B cell (primary cell): ENCODE results near the gene ZDHHC14. TPM values are rescaled to one million over a fixed set of nuclear protein-coding genes. Genes with fewer than 3 reads are reported as not detected.

ENCODE experiments used
- ATAC-seq: fragments of 200-7000 bp; cut with Tn5 transposase; one replicate; pipeline ENCODE4 v1.10.0; 2021; ENCODE audit warnings: low read depth, mild to moderate bottlenecking, moderate number of reproducible peaks, moderate library complexity
- CTCF ChIA-PET: fragments of 350-600 bp; sonication (Branson Sonifier 250); formaldehyde crosslinking; loops from one replicate; lab custom pipeline; 2021; ENCODE audit warnings: antibody characterized with exemption, inconsistent platforms; lab: Charles Lee
- POLR2A ChIA-PET: fragments of 350-600 bp; sonication (Branson Sonifier 250); formaldehyde crosslinking; loops from one replicate; lab custom pipeline; 2021; ENCODE audit warnings: antibody characterized with exemption; lab: Charles Lee
- DNase-seq: peaks from one replicate; pipeline ENCODE4 v3.0.0; 2013
- H2AFZ ChIP-seq: 2 replicates; pipeline ENCODE4 v1.6.1; 2012; ENCODE audit warnings: mild to moderate bottlenecking, low read depth, low read length; ENCODE audit not compliant: insufficient read depth, poor library complexity, severe bottlenecking
- H3K27ac ChIP-seq, 2 donors: 1 replicate in 1 of 2; 2 replicates in 1 of 2; pipeline ENCODE4 v1.5.1; 2012 to 2013; ENCODE audit warnings: low read length in 2 of 2, mild to moderate bottlenecking in 2 of 2, moderate library complexity in 1 of 2
- H3K27me3 ChIP-seq, 4 experiments: fragments of 200-600 bp in 1 of 4; sonication (generic) in 1 of 4; replicated peaks in 1 of 4; 1 replicate in 2 of 4; 2 replicates in 2 of 4; pipeline versions ENCODE4 v1.6.1 to v1.7.0; 2013 to 2016; ENCODE audit warnings: low read length in 3 of 4, mild to moderate bottlenecking in 2 of 4, mixed read lengths in 1 of 4, moderate library complexity in 1 of 4; ENCODE audit not compliant: insufficient read depth in 4 of 4, control insufficient read depth in 3 of 4; ENCODE audit errors: control extremely low read depth in 1 of 4
- H3K36me3 ChIP-seq, 2 experiments: replicated peaks in 1 of 2; 1 replicate in 1 of 2; 2 replicates in 1 of 2; pipeline versions ENCODE4 v1.6.1 to v1.7.1; 2013; ENCODE audit warnings: low read length in 1 of 2; ENCODE audit not compliant: insufficient read depth in 2 of 2, control insufficient read depth in 1 of 2; ENCODE audit errors: control extremely low read depth in 1 of 2, extremely low read depth in 1 of 2
- H3K4me1 ChIP-seq, 2 donors: fragments of 200-600 bp in 1 of 2; sonication (generic) in 1 of 2; 1 replicate in 1 of 2; 2 replicates in 1 of 2; pipeline versions ENCODE4 v1.5.1 to v1.6.1; 2013 to 2017; ENCODE audit warnings: low read length in 2 of 2; ENCODE audit not compliant: control insufficient read depth in 2 of 2, insufficient read depth in 2 of 2
- H3K4me2 ChIP-seq: replicated peaks from 2 replicates; pipeline ENCODE3; 2012; ENCODE audit warnings: mild to moderate bottlenecking, low read depth, low read length; ENCODE audit not compliant: poor library complexity, severe bottlenecking
- H3K4me3 ChIP-seq, 5 experiments: fragments of 200-600 bp in 1 of 5; sonication (generic) in 1 of 5; 1 replicate in 3 of 5; 2 replicates in 2 of 5; pipeline versions ENCODE4 v1.5.1 to v1.7.0; 2011 to 2016; ENCODE audit warnings: low read length in 4 of 5, mild to moderate bottlenecking in 4 of 5, low read depth in 2 of 5, control low read depth in 1 of 5, moderate library complexity in 1 of 5; ENCODE audit not compliant: insufficient read depth in 1 of 5; ENCODE audit errors: control extremely low read depth in 1 of 5, extremely low read depth in 1 of 5
- H3K79me2 ChIP-seq: fragments of 200-600 bp; sonication (generic); one replicate; pipeline ENCODE4 v1.6.0; 2016; ENCODE audit warnings: low read length; ENCODE audit not compliant: control insufficient read depth, insufficient read depth
- H3K9ac ChIP-seq: fragments of 200-600 bp; sonication (generic); 2 replicates; pipeline ENCODE4 v1.6.1; 2017; ENCODE audit warnings: mild to moderate bottlenecking, low read length, moderate library complexity
- H3K9me3 ChIP-seq, 3 donors: one replicate each; pipeline versions ENCODE4 v1.6.1 to v1.7.1; 2013; ENCODE audit warnings: low read length in 2 of 3; ENCODE audit not compliant: control insufficient read depth in 2 of 3, insufficient read depth in 1 of 3; ENCODE audit errors: control extremely low read depth in 1 of 3
- H4K20me1 ChIP-seq: 2 replicates; pipeline ENCODE4 v1.6.0; 2012; ENCODE audit warnings: mild to moderate bottlenecking, low read length; ENCODE audit not compliant: insufficient read depth, control insufficient read depth, poor library complexity, severe bottlenecking
- H3K27ac Mint-ChIP-seq: one replicate; pipeline ENCODE4 v1.8.0; 2021; ENCODE audit warnings: mixed read lengths
- H3K27me3 Mint-ChIP-seq: one replicate; pipeline ENCODE4 v1.8.0; 2021; ENCODE audit warnings: mixed read lengths
- H3K4me1 Mint-ChIP-seq: one replicate; pipeline ENCODE4 v1.8.0; 2021; ENCODE audit warnings: mixed read lengths
- H3K4me3 Mint-ChIP-seq: one replicate; pipeline ENCODE4 v1.8.0; 2021; ENCODE audit warnings: mixed read lengths
- H3K9me3 Mint-ChIP-seq: one replicate; pipeline ENCODE4 v1.8.0; 2022; ENCODE audit warnings: mixed read lengths; ENCODE audit not compliant: insufficient read depth
- CTCF ChIP-seq: fragments of 200-600 bp; IDR thresholded peaks from one replicate; pipeline ENCODE4 v1.8.0; 2022; ENCODE audit warnings: antibody characterized with exemption, mild to moderate bottlenecking
- EZH2 ChIP-seq: IDR thresholded peaks from 2 replicates; pipeline ENCODE4 v1.6.1; 2012; ENCODE audit warnings: borderline replicate concordance, low read depth, mild to moderate bottlenecking, moderate library complexity, low read length; ENCODE audit not compliant: insufficient read depth, poor library complexity, severe bottlenecking
- WGBS: methylation state at CpG from one replicate; pipeline ENCODE4 v1.1.5; 2013; ENCODE audit warnings: missing lambda C conversion rate; ENCODE audit not compliant: insufficient coverage; 5-methylcytosine and 5-hydroxymethylcytosine counted together
- intact Hi-C: fragments of 100-400 bp; cut with micrococcal nuclease; formaldehyde crosslinking; loops from one replicate; pipeline ENCODE4 v1.10.0; 2022
- polyA minus RNA-seq: library from RNA; depleted of rRNA, polyadenylated mRNA; stranded (reverse); fragments of >200 nt; gene quantifications from 2 replicates; pipeline ENCODE4 v1.2.3, GENCODE V29; 2012
- polyA plus RNA-seq: library from polyadenylated mRNA; depleted of rRNA; stranded (reverse); fragments of >200 nt; gene quantifications from 2 replicates; pipeline ENCODE4 v1.2.3, GENCODE V29; 2012
- total RNA-seq, 2 donors: library from RNA; stranded (reverse); fragments of 120-200 nt in 1 of 2; gene quantifications; 1 replicate in 1 of 2; 2 replicates in 1 of 2; pipeline versions ENCODE4 v1.2.3 to v1.2.4, GENCODE V29; 2013 to 2022

ZDHHC14 gene
- 50.4 and 55.6 TPM in 2 replicates for total RNA-seq
- 9.5 TPM for total RNA-seq (2013)
- polyA plus RNA-seq, result 4.5 and 8.8 TPM in 2 replicates
- 8.3 and 11.5 TPM in 2 replicates for polyA minus RNA-seq

DNA sequence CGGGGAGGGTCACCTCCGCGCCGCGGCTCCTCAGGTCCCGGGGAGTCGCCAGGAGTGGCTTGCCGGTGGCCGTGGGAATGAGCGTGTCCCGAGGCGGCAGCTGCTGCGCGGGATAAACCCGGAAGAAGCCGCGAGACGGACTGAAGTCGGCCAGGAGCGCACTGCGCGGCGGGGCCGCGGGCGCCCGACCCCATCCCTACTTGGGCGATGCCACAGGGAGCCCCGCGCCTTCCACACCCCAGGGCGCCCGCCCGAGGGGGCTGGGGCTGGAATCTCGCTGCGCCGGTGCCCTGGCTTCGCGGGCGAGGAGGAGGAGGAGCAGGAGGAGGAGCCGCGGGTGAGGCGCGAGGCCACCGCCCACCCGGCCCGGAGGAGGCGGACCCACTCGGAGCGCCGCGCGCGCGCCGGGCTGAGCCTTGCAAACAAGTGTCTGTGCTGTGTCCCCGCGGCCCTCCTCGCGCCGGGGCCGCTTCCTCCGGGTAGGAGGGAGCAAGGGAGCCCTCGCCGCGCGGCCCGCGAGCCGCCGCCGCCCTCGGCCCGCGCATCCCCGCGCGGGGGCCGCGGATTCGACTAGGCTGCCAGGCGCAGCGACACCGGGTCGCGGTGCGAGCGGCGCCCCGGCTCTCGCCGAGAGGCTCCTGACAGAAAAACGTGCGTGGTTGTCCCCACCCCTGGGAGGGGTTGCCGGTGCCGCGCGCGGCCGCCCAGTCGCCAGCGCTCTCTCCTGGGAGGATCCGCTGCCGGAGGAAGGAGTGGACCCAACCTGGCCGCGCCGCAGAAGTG is at the start of gene ZDHHC14:
TSS of gene ZDHHC14 (plus strand) at position 412 of the 783 bp plus-strand sequence.
- TF ChIP-seq CTCF (no peak), EZH2 (no peak)
- H3K27me3 ChIP-seq, result peaks cover 0 to 3% (median 1%) of the 10 kb centered on the region in 4 experiments
- peaks cover 24 to 37% of the 10 kb centered on the region in 2 donors for H3K4me1 ChIP-seq
- Mint-ChIP-seq H3K4me3 (peak within 1 kb of the TSS; percentile 84), H3K9me3 (no peaks in the 10 kb centered on the region), H3K27me3 (peaks cover 3% of the 10 kb centered on the region), H3K27ac (peak within 1 kb of the TSS; percentile 83), H3K4me1 (peaks cover 30% of the 10 kb centered on the region)
- H3K4me3 ChIP-seq, result peak within 1 kb of the TSS; percentile 42 to 99 (median 93)
- DNase-seq, result peak; percentile 93
- H3K36me3 ChIP-seq, result no peaks in the 10 kb centered on the region
- peak within 1 kb of the TSS; percentile 55 to 80 for H3K27ac ChIP-seq
- H3K9me3 ChIP-seq, result no peaks in the 10 kb centered on the region
- peak within 1 kb of the TSS; percentile 93 for H2AFZ ChIP-seq
- POLR2A ChIA-PET, result interaction anchor here (1.0 to 2.2 kb wide), 4 partner anchors 11 to 181 kb away, joined by 3 to 8 read pairs (median 6); partner anchors contain the start of gene TMEM242
- H4K20me1 ChIP-seq, result peaks cover 20% of the 10 kb centered on the region
- CTCF ChIA-PET, result interaction anchor here (1.1 to 2.5 kb wide), 6 partner anchors 11 to 286 kb away, joined by 3 to 9 read pairs (median 6); partner anchors contain the start of gene TMEM242
- peak within 1 kb of the TSS; percentile 84 for H3K4me2 ChIP-seq
- under 1% methylated on average over 106 of the region's 106 CpGs for WGBS
- H3K79me2 ChIP-seq, result peaks cover 17% of the 10 kb centered on the region
- ATAC-seq, result peak; percentile 78
- peak within 1 kb of the TSS; percentile 86 for H3K9ac ChIP-seq
- intact Hi-C loops, result loop anchor here (1.0 to 10.0 kb wide), 9 partner anchors 12 to 384 kb away; partner anchors contain the start of gene TMEM242
